SK-N-DZ (cell line): Measurements from ENCODE around the gene PPIL1. TPM values are rescaled to one million over a fixed set of nuclear protein-coding genes. Genes with fewer than 3 reads are reported as not detected.
"Not testable (repeated sequence)": the region's sequence is repeated elsewhere in the genome, so short reads cannot be mapped to it uniquely, and the experiment has no call there.

ENCODE experiments used
- DNase-seq: peaks from one replicate; pipeline ENCODE4 v3.0.0-alpha.2; 2015; ENCODE audit warnings: low spot score
- polyA plus RNA-seq, 2 experiments: library from polyadenylated mRNA; depleted of rRNA; stranded (reverse); fragments of >200 nt; gene quantifications; 2 replicates each; pipeline ENCODE4 v1.2.3, GENCODE V29; 2014

PPIL1 gene
- 92.8 and 98.3 TPM in 2 replicates for polyA plus RNA-seq (2014; cell fraction: cytosol; rRNA removed)
- polyA plus RNA-seq (2014; cell fraction: nucleus; rRNA removed) = 40.9 and 44.3 TPM in 2 replicates

DNA sequence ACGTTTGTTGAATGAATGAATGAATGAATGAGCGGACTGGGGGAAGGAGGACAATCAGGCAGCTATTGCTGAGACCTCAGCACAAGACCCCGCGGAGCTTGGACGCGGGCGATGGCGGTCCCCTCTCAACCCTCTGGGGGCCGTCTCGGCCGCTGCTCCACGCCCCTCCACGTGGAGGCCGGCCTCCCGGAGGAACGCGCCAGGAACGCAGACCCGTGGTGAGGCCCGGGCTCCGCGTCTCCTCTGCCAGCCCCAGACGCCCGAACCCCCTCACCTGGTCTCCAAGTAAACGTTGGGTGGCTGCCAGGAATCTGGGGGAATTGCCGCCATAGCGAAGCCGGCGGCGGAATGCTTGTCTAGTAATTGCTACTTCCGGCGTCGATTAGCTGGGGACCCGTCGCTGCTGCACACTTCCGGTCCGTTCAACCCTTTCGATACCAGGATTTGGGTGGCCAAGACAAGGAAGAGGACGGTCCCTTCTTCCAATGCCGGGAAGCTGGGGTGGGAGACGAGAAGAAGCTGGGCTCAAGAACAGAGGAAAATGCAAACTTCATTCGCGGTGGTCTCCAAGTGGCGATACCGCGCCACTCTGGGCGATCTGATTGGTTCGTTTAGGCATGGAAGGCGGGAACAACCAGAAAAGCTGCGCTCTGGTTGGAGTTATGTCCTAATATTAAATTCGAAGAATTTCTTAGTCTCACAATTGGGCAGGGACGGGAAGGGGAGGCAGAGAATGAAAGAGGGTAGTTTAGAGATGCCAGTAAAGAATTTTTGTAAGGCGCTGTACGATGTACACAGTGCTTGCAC is at the start of gene PPIL1:
Gene PPIL1 (minus strand): TSS at position 361 of the 807 bp plus-strand sequence. CDS start 31 bp downstream, at position 330.
- peak; percentile 94 for DNase-seq

DNA sequence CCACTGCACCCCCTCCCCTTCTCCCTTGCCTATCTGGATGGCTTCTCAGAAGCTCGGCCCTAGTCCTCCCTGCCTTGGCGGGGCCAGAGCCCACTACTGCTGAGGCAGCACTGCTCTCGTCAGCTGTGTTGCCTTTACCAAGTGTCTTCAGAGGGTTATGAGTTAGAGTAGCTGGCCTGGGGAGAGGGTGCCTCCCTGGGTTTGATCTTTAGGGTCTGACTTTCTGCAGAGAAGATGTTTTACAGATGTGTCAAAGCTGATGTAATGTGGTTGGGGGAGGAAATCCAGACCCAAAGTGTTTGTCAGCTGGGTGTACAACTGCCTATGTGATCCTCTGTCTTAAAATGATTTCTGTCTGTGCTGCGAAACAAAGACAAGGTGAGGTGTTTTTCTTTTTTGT is 49.5 kb upstream of the PPIL1 start:
- DNase-seq = peak; percentile 61

GRCh38 chr6:36920546-36920945 is 45.9 kb upstream of the PPIL1 start:
- no peak for DNase-seq

DNA sequence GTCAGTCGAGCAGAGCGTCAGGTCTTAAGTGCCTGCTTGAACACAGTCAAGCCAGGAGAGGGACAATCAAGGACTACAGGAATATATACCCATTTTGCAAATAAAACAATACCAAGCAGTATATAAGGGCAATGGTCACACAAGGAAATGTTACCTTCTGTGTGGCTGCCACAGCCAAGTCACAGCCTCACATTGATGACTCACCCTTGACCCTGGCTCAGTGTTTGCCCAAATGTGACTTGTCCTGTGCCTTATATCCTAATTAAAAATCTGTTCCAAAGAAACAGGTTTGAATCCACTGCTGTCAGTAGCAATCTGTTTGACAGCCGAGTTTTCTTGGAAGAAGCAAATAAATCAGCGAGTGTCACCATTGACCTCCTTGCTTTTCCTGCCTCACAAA is 45.4 kb upstream of the PPIL1 start:
- DNase-seq = no peak

- no peak for DNase-seq
These were observed 43.1 kb upstream of the PPIL1 start for GRCh38 chr6:36917541-36918193.

GRCh38 chr6:36916126-36916525 is 41.5 kb upstream of the PPIL1 start:
- DNase-seq = no peak

DNA sequence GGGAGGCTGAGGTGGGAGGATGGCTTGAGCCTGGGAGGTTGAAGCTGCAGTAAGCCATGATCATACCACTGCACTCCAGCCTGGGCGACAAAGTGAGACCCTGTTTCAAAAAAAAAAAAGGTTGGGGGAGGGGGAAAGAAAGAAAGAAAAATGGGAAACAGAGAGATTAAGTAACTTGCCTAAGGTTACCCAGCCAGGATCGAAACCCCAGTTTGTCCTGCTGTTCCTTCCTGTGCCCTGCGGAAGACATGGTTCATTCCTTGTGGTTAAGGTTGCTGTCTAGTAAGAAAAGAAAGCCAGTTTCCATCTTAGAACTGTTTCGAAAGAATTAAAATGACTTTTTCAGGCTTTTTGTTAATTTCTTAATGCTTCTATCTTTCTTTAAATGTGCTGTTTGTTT is 41.0 kb upstream of the PPIL1 start:
- DNase-seq = no peak

GRCh38 chr6:36914227-36914794 is 39.7 kb upstream of the PPIL1 start:
- no peak for DNase-seq

- no peak for DNase-seq
These were observed 38.5 kb upstream of the PPIL1 start for GRCh38 chr6:36913082-36913481.

DNA sequence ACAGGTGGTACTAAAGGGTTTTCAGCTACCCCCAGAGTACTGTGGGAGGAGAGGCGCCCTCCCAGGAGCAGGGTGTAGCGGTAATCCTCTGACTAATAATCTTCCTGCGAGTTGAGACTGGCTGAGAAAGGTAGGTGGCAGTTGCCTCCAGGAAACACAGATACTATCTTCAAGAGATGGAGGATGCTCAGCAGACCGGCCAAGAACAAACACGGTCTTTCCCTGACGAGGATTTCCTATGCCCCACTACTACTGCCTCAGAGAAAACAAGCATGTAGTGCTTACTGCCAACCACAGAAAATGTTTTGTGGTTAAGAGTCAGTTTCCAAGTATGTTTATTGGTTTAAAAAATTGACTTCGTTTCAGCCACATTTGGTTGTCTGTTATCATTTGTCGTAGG is 38.0 kb upstream of the PPIL1 start:
- DNase-seq = no peak

- no peak for DNase-seq
These were observed 37.4 kb upstream of the PPIL1 start for GRCh38 chr6:36912030-36912454.

DNA sequence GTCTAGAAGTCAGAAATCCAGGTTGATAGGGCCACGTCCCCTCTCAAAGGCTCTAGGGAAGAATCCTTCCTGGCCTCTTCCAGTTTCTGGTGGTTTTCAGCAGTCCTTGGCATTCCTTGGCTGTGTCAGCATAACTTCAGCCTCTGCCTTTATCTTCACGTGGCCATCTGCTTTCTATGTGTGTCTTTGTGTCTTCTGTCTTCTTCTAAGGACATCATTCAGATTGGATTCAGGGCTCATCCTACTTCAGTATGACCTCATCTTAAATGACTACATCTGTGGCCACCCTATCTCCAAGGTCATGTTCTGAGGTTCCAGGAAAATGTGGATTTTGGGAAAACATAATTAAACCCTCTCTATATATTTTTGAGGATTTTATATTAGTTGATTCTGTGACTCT is 34.1 kb upstream of the PPIL1 start:
- no peak for DNase-seq

GRCh38 chr6:36907781-36908180 is 33.2 kb upstream of the PPIL1 start:
- DNase-seq = no peak

GRCh38 chr6:36906539-36907325 is 32.1 kb upstream of the PPIL1 start:
- no peak for DNase-seq

- no peak for DNase-seq
These were observed 30.3 kb upstream of the PPIL1 start for GRCh38 chr6:36904851-36905393.

DNA sequence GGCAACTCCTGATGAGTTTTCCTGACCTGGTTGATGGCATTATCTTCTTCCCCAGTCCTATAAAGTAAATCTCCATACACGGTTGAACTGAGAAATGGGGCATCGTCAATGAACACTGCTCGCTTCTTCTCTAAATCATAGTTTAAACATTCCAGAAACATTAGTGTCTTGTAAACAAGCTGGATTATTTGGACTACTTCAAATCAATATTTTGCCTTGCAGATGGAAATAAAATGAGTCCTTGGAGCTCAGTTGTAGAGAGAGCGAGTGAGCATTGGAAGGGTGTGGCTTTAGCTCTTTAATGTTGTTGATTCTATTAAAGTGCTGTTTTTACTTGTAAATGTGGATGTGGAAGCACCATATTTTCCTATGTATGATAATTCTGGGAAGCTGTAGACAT is 29.5 kb upstream of the PPIL1 start:
- DNase-seq = no peak

DNA sequence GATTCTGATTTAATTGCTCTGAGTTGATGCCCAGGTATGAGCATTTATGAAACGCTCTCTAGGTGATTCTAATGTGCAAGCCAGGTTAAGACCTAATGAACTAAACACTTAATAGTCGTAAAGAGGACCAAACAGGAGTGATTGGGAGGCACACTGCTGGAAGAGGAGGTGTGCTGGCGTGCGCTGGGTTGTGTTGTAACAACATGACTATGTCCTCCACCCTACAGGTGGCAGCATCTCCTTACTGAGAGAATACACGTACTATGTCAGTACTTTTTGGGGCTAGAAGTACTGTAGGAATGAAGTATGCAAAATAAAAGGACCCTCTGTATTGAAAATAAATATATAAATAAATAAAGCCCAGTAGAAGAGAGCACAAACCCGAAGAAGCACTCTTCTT is 23.0 kb upstream of the PPIL1 start:
- no peak for DNase-seq

- DNase-seq = no peak
These were observed 19.7 kb upstream of the PPIL1 start for GRCh38 chr6:36893976-36894932.

DNA sequence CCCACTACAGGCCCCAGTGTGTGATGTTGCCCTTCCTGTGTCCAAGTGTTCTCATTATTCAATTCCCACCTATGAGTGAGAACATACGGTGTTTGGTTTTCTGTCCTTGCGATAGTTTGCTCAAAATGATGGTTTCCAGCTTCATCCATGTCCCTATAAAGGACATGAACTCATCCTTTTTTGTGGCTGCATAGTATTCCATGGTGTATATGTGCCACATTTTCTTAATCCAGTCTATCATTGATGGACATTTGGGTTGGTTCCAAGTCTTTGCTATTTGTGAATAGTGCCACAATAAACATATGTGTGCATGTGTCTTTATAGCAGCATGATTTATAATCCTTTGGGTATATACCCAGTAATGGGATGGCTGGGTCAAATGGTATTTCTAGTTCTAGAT is 16.6 kb upstream of the PPIL1 start:
- not testable (repeated sequence) for DNase-seq

GRCh38 chr6:36890112-36890663 is 15.6 kb upstream of the PPIL1 start:
- DNase-seq = no peak
